ENCODE data around the gene SMIM24. TPM values are rescaled to one million over a fixed set of nuclear protein-coding genes. Genes with fewer than 3 reads are reported as not detected.

Gene SMIM24
- total and polyA plus RNA-seq, 4 experiments from 2014 or later: not detected

GRCh38 chr19:3503036-3503572, 22.8 kb upstream of the SMIM24 start:
- intact Hi-C loops (cut with micrococcal nuclease): no loop called here

GRCh38 chr19:3501780-3502179, 21.5 kb upstream of the SMIM24 start:
- ChIA-PET POLR2A (ENCODE audit: partially characterized antibody) (interaction anchor here (0.6 to 2.0 kb wide), 5 partner anchors 10 to 261 kb away, joined by 3 to 10 read pairs (median 3); partner anchors contain the start of gene MRPL54), CTCF (ENCODE audit: partially characterized antibody) (interaction anchor here (2.2 to 6.1 kb wide), 2 partner anchors 10 to 16 kb away, joined by 7 to 39 read pairs; no protein-coding TSS in a partner anchor)
- intact Hi-C loops (cut with micrococcal nuclease): no loop called here
- H3K9me3 Mint-ChIP-seq: peaks cover 0 to 8% (median 0%) of the 10 kb centered on the region in 8 donors
- H3K27ac ChIP-seq (ENCODE audit: low read depth, low read length): no peak overlapping the region
- no peaks in the 10 kb centered on the region for H3K9me3 ChIP-seq (ENCODE audit: control insufficient read depth in 1 of 2, low read length in 2 of 2)
- peaks cover 25 to 48% (median 32%) of the 10 kb centered on the region in 4 donors for H3K4me1 Mint-ChIP-seq
- H3K27me3 ChIP-seq (ENCODE audit: insufficient read depth, low read length): no peaks in the 10 kb centered on the region
- peaks cover 6% of the 10 kb centered on the region for H3K36me3 ChIP-seq (ENCODE audit: insufficient read depth, low read length)
- H3K27me3 Mint-ChIP-seq: no peaks in the 10 kb centered on the region
- peaks cover 34% of the 10 kb centered on the region for H3K4me1 ChIP-seq (ENCODE audit: insufficient read depth, low read length)
- DNase-seq: no peak
- peak overlapping the region in 1 of 7 donors; percentile 77 for H3K27ac Mint-ChIP-seq
- H3K36me3 Mint-ChIP-seq: peaks cover 11 to 19% of the 10 kb centered on the region in 2 donors
- H3K4me3 ChIP-seq (ENCODE audit: low read length in 2 of 2): no peak overlapping the region
- no peak overlapping the region for H3K4me3 Mint-ChIP-seq

More at GRCh38 chr19:3503036-3503572, 22.8 kb upstream of the SMIM24 start:
- ChIA-PET POLR2A (ENCODE audit: partially characterized antibody) (interaction anchor here (0.6 kb wide), 1 partner anchor 17 kb away, joined by 3 read pairs; no protein-coding TSS in a partner anchor), CTCF (ENCODE audit: partially characterized antibody) (interaction anchor here (1.4 kb wide), 1 partner anchor 74 kb away, joined by 3 read pairs; no protein-coding TSS in a partner anchor)
- Mint-ChIP-seq H3K36me3 (peaks cover 3 to 19% of the 10 kb centered on the region in 2 donors), H3K27me3 (no peaks in the 10 kb centered on the region), H3K27ac (peak overlapping the region in 1 of 7 donors; percentile 30), H3K4me3 (no peak overlapping the region), H3K4me1 (peaks cover 27 to 49% (median 38%) of the 10 kb centered on the region in 4 donors), H3K9me3 (peaks cover 0 to 6% (median 0%) of the 10 kb centered on the region in 8 donors)
- Histone ChIP-seq H3K27me3 (ENCODE audit: insufficient read depth, low read length) (no peaks in the 10 kb centered on the region), H3K27ac (ENCODE audit: low read depth, low read length) (no peak overlapping the region), H3K36me3 (ENCODE audit: insufficient read depth, low read length) (no peaks in the 10 kb centered on the region), H3K4me1 (ENCODE audit: insufficient read depth, low read length) (peaks cover 45% of the 10 kb centered on the region), H3K9me3 (ENCODE audit: control insufficient read depth in 1 of 2, low read length in 2 of 2) (no peaks in the 10 kb centered on the region), H3K4me3 (ENCODE audit: low read length in 2 of 2) (no peak overlapping the region)
- no peak for DNase-seq

- peaks cover 14% of the 10 kb centered on the region for H3K36me3 ChIP-seq (ENCODE audit: insufficient read depth, low read length)
- peak within 1 kb of the TSS; percentile 91 to 100 (median 95) for H3K27ac Mint-ChIP-seq
- H3K27ac ChIP-seq (ENCODE audit: low read depth, low read length): peak within 1 kb of the TSS; percentile 85
- H3K4me1 Mint-ChIP-seq: peaks cover 20 to 42% (median 26%) of the 10 kb centered on the region in 4 donors
- H3K27me3 ChIP-seq (ENCODE audit: insufficient read depth, low read length): no peaks in the 10 kb centered on the region
- peaks cover 0 to 8% (median 0%) of the 10 kb centered on the region in 8 donors for H3K9me3 Mint-ChIP-seq
- H3K4me3 Mint-ChIP-seq: peak within 1 kb of the TSS; percentile 82 to 98 (median 93)
- CTCF ChIA-PET (ENCODE audit: partially characterized antibody): interaction anchor here (1.1 to 6.1 kb wide), 4 partner anchors 9 to 262 kb away, joined by 3 to 39 read pairs (median 5); partner anchors contain the start of gene MRPL54
- no peaks in the 10 kb centered on the region for H3K9me3 ChIP-seq (ENCODE audit: control insufficient read depth in 1 of 2, low read length in 2 of 2)
- DNase-seq: peak; percentile 94 to 96 (median 95)
- H3K27me3 Mint-ChIP-seq: no peaks in the 10 kb centered on the region
- H3K4me1 ChIP-seq (ENCODE audit: insufficient read depth, low read length): peaks cover 32% of the 10 kb centered on the region
- intact Hi-C loops (cut with micrococcal nuclease): loop anchor here (1.0 kb wide), 1 partner anchor 65 kb away; no protein-coding TSS in a partner anchor
- POLR2A ChIA-PET (ENCODE audit: partially characterized antibody): interaction anchor here (1.1 to 2.0 kb wide), 7 partner anchors 10 to 262 kb away, joined by 3 to 10 read pairs (median 6); partner anchors contain the start of genes MRPL54 and SMIM44
- peaks cover 12 to 18% of the 10 kb centered on the region in 2 donors for H3K36me3 Mint-ChIP-seq
- H3K4me3 ChIP-seq (ENCODE audit: low read length in 2 of 2): peak within 1 kb of the TSS; percentile 64 to 87
Observed at GRCh38 chr19:3500429-3501101, 20.2 kb upstream of the SMIM24 start, which contains the start of gene DOHH. DOHH (minus strand) TSS chr19:3500674; CDS start chr19:3496814, 3,860 bp downstream.

- Mint-ChIP-seq H3K4me3 (peak overlapping the region; percentile 82 to 98 (median 93)), H3K9me3 (peaks cover 0 to 8% (median 0%) of the 10 kb centered on the region in 8 donors), H3K36me3 (peaks cover 15 to 21% of the 10 kb centered on the region in 2 donors), H3K27ac (peak overlapping the region; percentile 91 to 100 (median 95)), H3K27me3 (no peaks in the 10 kb centered on the region), H3K4me1 (peaks cover 18 to 38% (median 22%) of the 10 kb centered on the region in 4 donors)
- DNase-seq: no peak
- intact Hi-C loops (cut with micrococcal nuclease): loop anchor here (1.0 kb wide), 1 partner anchor 65 kb away; no protein-coding TSS in a partner anchor
- CTCF ChIA-PET (ENCODE audit: partially characterized antibody): interaction anchor here (1.0 to 6.1 kb wide), 5 partner anchors 8 to 263 kb away, joined by 3 to 39 read pairs (median 3); partner anchors contain the start of gene MRPL54
- H3K27ac ChIP-seq (ENCODE audit: low read depth, low read length): peak overlapping the region; percentile 85
- no peaks in the 10 kb centered on the region for H3K9me3 ChIP-seq (ENCODE audit: control insufficient read depth in 1 of 2, low read length in 2 of 2)
- H3K4me1 ChIP-seq (ENCODE audit: insufficient read depth, low read length): peaks cover 25% of the 10 kb centered on the region
- peaks cover 14% of the 10 kb centered on the region for H3K36me3 ChIP-seq (ENCODE audit: insufficient read depth, low read length)
- POLR2A ChIA-PET (ENCODE audit: partially characterized antibody): interaction anchor here (1.3 to 2.0 kb wide), 5 partner anchors 9 to 263 kb away, joined by 4 to 10 read pairs (median 7); partner anchors contain the start of genes MRPL54 and SMIM44
- H3K27me3 ChIP-seq (ENCODE audit: insufficient read depth, low read length): no peaks in the 10 kb centered on the region
- H3K4me3 ChIP-seq (ENCODE audit: low read length in 2 of 2): peak overlapping the region; percentile 64 to 87
Observed at GRCh38 chr19:3499738-3500428, 19.6 kb upstream of the SMIM24 start.

GRCh38 chr19:3497757-3498520, 17.6 kb upstream of the SMIM24 start:
- H3K27me3 Mint-ChIP-seq: no peaks in the 10 kb centered on the region
- peak overlapping the region in 5 of 8 donors; percentile 4 to 54 (median 26) for H3K4me3 Mint-ChIP-seq
- Histone ChIP-seq H3K27me3 (ENCODE audit: insufficient read depth, low read length) (no peaks in the 10 kb centered on the region), H3K27ac (ENCODE audit: low read depth, low read length) (no peak overlapping the region), H3K4me1 (ENCODE audit: insufficient read depth, low read length) (peaks cover 31% of the 10 kb centered on the region), H3K36me3 (ENCODE audit: insufficient read depth, low read length) (peaks cover 18% of the 10 kb centered on the region), H3K4me3 (ENCODE audit: low read length in 2 of 2) (no peak overlapping the region), H3K9me3 (ENCODE audit: control insufficient read depth in 1 of 2, low read length in 2 of 2) (no peaks in the 10 kb centered on the region)
- intact Hi-C loops (cut with micrococcal nuclease): no loop called here
- peaks cover 0 to 5% (median 0%) of the 10 kb centered on the region in 8 donors for H3K9me3 Mint-ChIP-seq
- peaks cover 15 to 30% of the 10 kb centered on the region in 2 donors for H3K36me3 Mint-ChIP-seq
- CTCF ChIA-PET (ENCODE audit: partially characterized antibody): interaction anchor here (6.1 kb wide), 1 partner anchor 13 kb away, joined by 39 read pairs; no protein-coding TSS in a partner anchor
- DNase-seq: no peak
- H3K4me1 Mint-ChIP-seq: peaks cover 14 to 35% (median 19%) of the 10 kb centered on the region in 4 donors
- POLR2A ChIA-PET (ENCODE audit: partially characterized antibody): no interaction called here
- peak overlapping the region in 4 of 7 donors; percentile 11 to 36 (median 18) for H3K27ac Mint-ChIP-seq
